GM18505 (cell line): ENCODE measurements around the gene TBL1X.
"Not testable (repeated sequence)": the region's sequence is repeated elsewhere in the genome, so short reads cannot be mapped to it uniquely, and the experiment has no call there.

Experiments used
- ATAC-seq: cut with Tn5 transposase; IDR thresholded peaks from one replicate; pipeline ENCODE4 v1.9.1; 2021; ENCODE audit not compliant: unreplicated experiment
- POLR2A ChIP-seq: IDR thresholded peaks from 4 replicates; pipeline ENCODE4 v1.6.1; 2011; ENCODE audit warnings: borderline replicate concordance; ENCODE audit not compliant: insufficient read depth, insufficient read length; ENCODE audit errors: extremely low read depth

The TBL1X gene

GRCh38 chrX:9440116-9440844 lies 24.6 kb upstream of the TBL1X start:
- TF ChIP-seq POLR2A, result no peak
- ATAC-seq, result no peak

GRCh38 chrX:9442056-9442455 lies 22.8 kb upstream of the TBL1X start:
- ATAC-seq, result no peak

GRCh38 chrX:9443327-9443726 lies 21.5 kb upstream of the TBL1X start:
- no peak for TF ChIP-seq POLR2A

More at GRCh38 chrX:9442056-9442455, 22.8 kb upstream of the TBL1X start:
- TF ChIP-seq POLR2A, result no peak

GRCh38 chrX:9447906-9448305 lies 17.0 kb upstream of the TBL1X start:
- no peak for ATAC-seq
- TF ChIP-seq POLR2A, result no peak

More at GRCh38 chrX:9443327-9443726, 21.5 kb upstream of the TBL1X start:
- ATAC-seq, result no peak

- ATAC-seq, result no peak
- TF ChIP-seq POLR2A, result no peak
Measured at GRCh38 chrX:9456250-9457074, 8.4 kb upstream of the TBL1X start.

- not testable (repeated sequence) for ATAC-seq
Measured at GRCh38 chrX:9458034-9458433, 6.8 kb upstream of the TBL1X start.

- no peak for ATAC-seq
- no peak for TF ChIP-seq POLR2A
Measured at GRCh38 chrX:9458516-9459078, 6.3 kb upstream of the TBL1X start.

GRCh38 chrX:9459186-9459748 lies 5.6 kb upstream of the TBL1X start:
- TF ChIP-seq POLR2A, result no peak
- ATAC-seq, result no peak

GRCh38 chrX:9461087-9461486 lies 3.8 kb upstream of the TBL1X start:
- TF ChIP-seq POLR2A, result no peak
- ATAC-seq, result no peak

GRCh38 chrX:9462456-9462855 lies 2.4 kb upstream of the TBL1X start:
- no peak for ATAC-seq
- no peak for TF ChIP-seq POLR2A

GRCh38 chrX:9465380-9466123 lies 694 bp downstream of the TBL1X start:
- peak; percentile 29 for ATAC-seq

GRCh38 chrX:9466124-9466495 lies 1.3 kb downstream of the TBL1X start:
- peak; percentile 2 for ATAC-seq
- no peak for TF ChIP-seq POLR2A

More at GRCh38 chrX:9465380-9466123, 694 bp downstream of the TBL1X start:
- TF ChIP-seq POLR2A, result no peak

GRCh38 chrX:9466736-9467135 lies 1.9 kb downstream of the TBL1X start:
- no peak for ATAC-seq
- TF ChIP-seq POLR2A, result no peak
